Measurements from ENCODE around the gene GFOD1.

- TF ChIP-seq TARDBP (IDR thresholded peaks at IDR 0.05) (no peak), ELF4 (IDR thresholded peaks at IDR 0.05) (no peak), SUZ12 (IDR thresholded peaks at IDR 0.05) (no peak), FOXM1 (IDR thresholded peaks at IDR 0.05; ENCODE audit: borderline replicate concordance) (no peak), CTBP1 (IDR thresholded peaks at IDR 0.05; ENCODE audit: borderline replicate concordance) (no peak), PKNOX1 (IDR thresholded peaks at IDR 0.05) (no peak)
These were observed 39.6 kb upstream of the GFOD1 start for GRCh38 chr6:13526727-13527670.
